ENCODE results near the gene PCDHB9. TPM values are rescaled to one million over a fixed set of nuclear protein-coding genes. Genes with fewer than 3 reads are reported as not detected.
"Not testable (repeated sequence)": the region's sequence is repeated elsewhere in the genome, so short reads cannot be mapped to it uniquely, and the experiment has no call there.

Gene PCDHB9
- total RNA-seq, 1 donor from 2014 or later = not detected

DNA sequence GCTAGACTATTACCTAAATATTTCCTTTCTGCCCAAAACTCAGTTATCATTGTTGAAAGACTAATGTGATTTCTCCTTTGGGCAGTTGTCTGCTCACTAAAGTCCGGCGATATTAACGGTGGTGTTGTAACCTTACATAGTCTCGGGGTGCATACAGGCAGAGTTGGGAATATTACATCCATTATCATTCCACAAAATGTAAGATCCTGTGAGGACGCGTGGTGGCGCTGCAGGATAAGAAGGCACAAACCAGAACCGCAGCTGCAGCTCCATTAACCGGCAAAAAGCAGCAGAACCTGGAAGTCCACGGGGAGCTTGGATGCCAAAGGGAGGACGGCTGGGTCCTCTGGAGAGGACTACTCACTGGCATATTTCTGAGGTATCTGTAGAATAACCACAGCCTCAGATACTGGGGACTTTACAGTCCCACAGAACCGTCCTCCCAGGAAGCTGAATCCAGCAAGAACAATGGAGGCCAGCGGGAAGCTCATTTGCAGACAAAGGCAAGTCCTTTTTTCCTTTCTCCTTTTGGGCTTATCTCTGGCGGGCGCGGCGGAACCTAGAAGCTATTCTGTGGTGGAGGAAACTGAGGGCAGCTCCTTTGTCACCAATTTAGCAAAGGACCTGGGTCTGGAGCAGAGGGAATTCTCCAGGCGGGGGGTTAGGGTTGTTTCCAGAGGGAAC, 26.8 kb downstream of the PCDHB9 start, which contains the start of gene PCDHB13:
PCDHB13 (plus strand) TSS at position 264 of the 684 bp plus-strand sequence; CDS start at position 469, 205 bp downstream.
- H3K4me3 ChIP-seq (ENCODE audit: low read depth, low read length); DNase-seq (ENCODE audit: low read depth): not testable (repeated sequence)
- TF ChIP-seq, protein P1, sequence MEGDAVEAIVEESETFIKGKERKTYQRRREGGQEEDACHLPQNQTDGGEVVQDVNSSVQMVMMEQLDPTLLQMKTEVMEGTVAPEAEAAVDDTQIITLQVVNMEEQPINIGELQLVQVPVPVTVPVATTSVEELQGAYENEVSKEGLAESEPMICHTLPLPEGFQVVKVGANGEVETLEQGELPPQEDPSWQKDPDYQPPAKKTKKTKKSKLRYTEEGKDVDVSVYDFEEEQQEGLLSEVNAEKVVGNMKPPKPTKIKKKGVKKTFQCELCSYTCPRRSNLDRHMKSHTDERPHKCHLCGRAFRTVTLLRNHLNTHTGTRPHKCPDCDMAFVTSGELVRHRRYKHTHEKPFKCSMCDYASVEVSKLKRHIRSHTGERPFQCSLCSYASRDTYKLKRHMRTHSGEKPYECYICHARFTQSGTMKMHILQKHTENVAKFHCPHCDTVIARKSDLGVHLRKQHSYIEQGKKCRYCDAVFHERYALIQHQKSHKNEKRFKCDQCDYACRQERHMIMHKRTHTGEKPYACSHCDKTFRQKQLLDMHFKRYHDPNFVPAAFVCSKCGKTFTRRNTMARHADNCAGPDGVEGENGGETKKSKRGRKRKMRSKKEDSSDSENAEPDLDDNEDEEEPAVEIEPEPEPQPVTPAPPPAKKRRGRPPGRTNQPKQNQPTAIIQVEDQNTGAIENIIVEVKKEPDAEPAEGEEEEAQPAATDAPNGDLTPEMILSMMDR (conservative IDR thresholded peaks at IDR 0.05; ENCODE audit: low read depth, low read length) = peak; percentile 16

- DNase-seq (ENCODE audit: low read depth); H3K4me3 ChIP-seq (ENCODE audit: low read depth, low read length): not testable (repeated sequence)
Observed at GRCh38 chr5:141214583-141214982, 27.6 kb downstream of the PCDHB9 start.

GRCh38 chr5:141215504-141215903, 28.5 kb downstream of the PCDHB9 start:
- not testable (repeated sequence) for DNase-seq (ENCODE audit: low read depth); H3K4me3 ChIP-seq (ENCODE audit: low read depth, low read length)

GRCh38 chr5:141216035-141216434, 29.1 kb downstream of the PCDHB9 start:
- H3K4me3 ChIP-seq (ENCODE audit: low read depth, low read length); DNase-seq (ENCODE audit: low read depth): not testable (repeated sequence)

GRCh38 chr5:141223112-141223783, 36.3 kb downstream of the PCDHB9 start, which contains the start of gene PCDHB14:
Gene PCDHB14 (plus strand): TSS chr5:141223343. CDS start chr5:141223506, 163 bp downstream.
- TF ChIP-seq, protein P1 (conservative IDR thresholded peaks at IDR 0.05; ENCODE audit: low read depth, low read length) = peak; percentile 32
- DNase-seq (ENCODE audit: low read depth) = no peak
- peak within 1 kb of the TSS; percentile 38 for H3K4me3 ChIP-seq (ENCODE audit: low read depth, low read length)

- not testable (repeated sequence) for DNase-seq (ENCODE audit: low read depth); H3K4me3 ChIP-seq (ENCODE audit: low read depth, low read length)
Observed at GRCh38 chr5:141224844-141225243, 37.9 kb downstream of the PCDHB9 start.

DNA sequence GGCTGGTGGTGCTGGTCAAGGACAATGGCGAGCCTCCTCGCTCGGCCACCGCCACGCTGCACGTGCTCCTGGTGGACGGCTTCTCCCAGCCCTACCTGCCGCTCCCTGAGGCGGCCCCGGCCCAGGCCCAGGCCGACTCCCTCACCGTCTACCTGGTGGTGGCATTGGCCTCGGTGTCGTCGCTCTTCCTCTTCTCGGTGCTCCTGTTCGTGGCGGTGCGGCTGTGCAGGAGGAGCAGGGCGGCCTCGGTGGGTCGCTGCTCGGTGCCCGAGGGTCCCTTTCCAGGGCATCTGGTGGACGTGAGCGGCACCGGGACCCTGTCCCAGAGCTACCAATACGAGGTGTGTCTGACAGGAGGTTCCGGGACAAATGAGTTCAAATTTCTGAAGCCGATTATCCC, 38.5 kb downstream of the PCDHB9 start:
- not testable (repeated sequence) for H3K4me3 ChIP-seq (ENCODE audit: low read depth, low read length); DNase-seq (ENCODE audit: low read depth)

GRCh38 chr5:141234109-141234667, 47.2 kb downstream of the PCDHB9 start:
- TF ChIP-seq, protein P1 (conservative IDR thresholded peaks at IDR 0.05; ENCODE audit: low read depth, low read length) = peak; percentile 17
- no peak for DNase-seq (ENCODE audit: low read depth)
- no peak overlapping the region for H3K4me3 ChIP-seq (ENCODE audit: low read depth, low read length)

GRCh38 chr5:141235922-141236321, 49.0 kb downstream of the PCDHB9 start:
- not testable (repeated sequence) for H3K4me3 ChIP-seq (ENCODE audit: low read depth, low read length); DNase-seq (ENCODE audit: low read depth)
